Astrocyte (in vitro differentiated cells and primary cell): ENCODE data around the gene DOK5. TPM values are rescaled to one million over a fixed set of nuclear protein-coding genes. Genes with fewer than 3 reads are reported as not detected.

Source experiments
- DNase-seq: peaks from one replicate; pipeline ENCODE4 v3.0.0-alpha.2; 2010; ENCODE audit warnings: low read depth
- FAIRE-seq: peaks from 2 replicates; lab custom pipeline; 2011; peaks lifted over from hg19 to GRCh38; lab: Jason Lieb, UNC
- H2AFZ ChIP-seq: 2 replicates; pipeline ENCODE4 v1.6.0; 2012; ENCODE audit warnings: low read depth, low read length, inconsistent platforms
- H3K27ac ChIP-seq: 2 replicates; pipeline ENCODE4 v1.5.1; 2011; ENCODE audit warnings: low read depth, low read length, inconsistent platforms
- H3K27me3 ChIP-seq: 2 replicates; pipeline ENCODE4 v1.6.0; 2011; ENCODE audit warnings: low read length, inconsistent platforms; ENCODE audit not compliant: insufficient read depth
- H3K36me3 ChIP-seq: 2 replicates; pipeline ENCODE4 v1.5.1; 2011; ENCODE audit warnings: low read length, inconsistent platforms; ENCODE audit not compliant: insufficient read depth
- H3K4me1 ChIP-seq: 2 replicates; pipeline ENCODE4 v1.5.1; 2011; ENCODE audit warnings: low read length, inconsistent platforms; ENCODE audit not compliant: insufficient read depth
- H3K4me2 ChIP-seq: 2 replicates; pipeline ENCODE4 v1.6.0; 2012; ENCODE audit warnings: low read length, inconsistent platforms
- H3K4me3 ChIP-seq: 2 replicates; pipeline ENCODE4 v1.5.1; 2011; ENCODE audit warnings: low read depth, mild to moderate bottlenecking, low read length, inconsistent platforms; ENCODE audit not compliant: insufficient read depth
- H3K79me2 ChIP-seq: 2 replicates; pipeline ENCODE4 v1.6.0; 2012; ENCODE audit warnings: mild to moderate bottlenecking, low read length, inconsistent platforms; ENCODE audit not compliant: insufficient read depth
- H3K9ac ChIP-seq: 2 replicates; pipeline ENCODE4 v1.6.0; 2012; ENCODE audit warnings: mild to moderate bottlenecking, low read length, inconsistent platforms
- H3K9me3 ChIP-seq: 2 replicates; pipeline ENCODE4 v1.5.1; 2012; ENCODE audit warnings: low read depth, mild to moderate bottlenecking, low read length, inconsistent platforms; ENCODE audit not compliant: insufficient read depth
- H4K20me1 ChIP-seq: 2 replicates; pipeline ENCODE4 v1.6.0; 2012; ENCODE audit warnings: low read length, inconsistent platforms; ENCODE audit not compliant: insufficient read depth
- H3K27ac Mint-ChIP-seq: one replicate; pipeline ENCODE4 v1.8.0; 2021; ENCODE audit warnings: mild to moderate bottlenecking, mixed read lengths; ENCODE audit not compliant: unreplicated experiment
- H3K27me3 Mint-ChIP-seq: one replicate; pipeline ENCODE4 v1.8.0; 2021; ENCODE audit warnings: low read depth, mixed read lengths; ENCODE audit not compliant: unreplicated experiment
- H3K36me3 Mint-ChIP-seq: one replicate; pipeline ENCODE4 v1.8.0; 2021; ENCODE audit warnings: low read depth, mixed read lengths; ENCODE audit not compliant: unreplicated experiment
- H3K4me1 Mint-ChIP-seq: one replicate; pipeline ENCODE4 v1.8.0; 2021; ENCODE audit warnings: low read depth, mixed read lengths; ENCODE audit not compliant: unreplicated experiment
- H3K4me3 Mint-ChIP-seq: one replicate; pipeline ENCODE4 v1.8.0; 2021; ENCODE audit warnings: mild to moderate bottlenecking, moderate library complexity, mixed read lengths; ENCODE audit not compliant: unreplicated experiment
- H3K9me3 Mint-ChIP-seq: one replicate; pipeline ENCODE4 v1.8.0; 2021; ENCODE audit warnings: mild to moderate bottlenecking, mixed read lengths; ENCODE audit not compliant: unreplicated experiment
- CTCF ChIP-seq: IDR thresholded peaks from 2 replicates; pipeline ENCODE4 v1.5.1; 2011; ENCODE audit warnings: low read depth, mild to moderate bottlenecking, inconsistent platforms, low read length, moderate library complexity; ENCODE audit not compliant: insufficient read depth
- EZH2 ChIP-seq: IDR thresholded peaks from 2 replicates; pipeline ENCODE4 v1.6.1; 2012; ENCODE audit warnings: mild to moderate bottlenecking, low read length, inconsistent platforms; ENCODE audit not compliant: insufficient read depth
- total RNA-seq: library from RNA; stranded (reverse); gene quantifications from 2 replicates; pipeline ENCODE4 v1.2.1, GENCODE V29; 2021

The DOK5 gene
- total RNA-seq, 1 donor from 2014 or later = 1.2 TPM

DNA sequence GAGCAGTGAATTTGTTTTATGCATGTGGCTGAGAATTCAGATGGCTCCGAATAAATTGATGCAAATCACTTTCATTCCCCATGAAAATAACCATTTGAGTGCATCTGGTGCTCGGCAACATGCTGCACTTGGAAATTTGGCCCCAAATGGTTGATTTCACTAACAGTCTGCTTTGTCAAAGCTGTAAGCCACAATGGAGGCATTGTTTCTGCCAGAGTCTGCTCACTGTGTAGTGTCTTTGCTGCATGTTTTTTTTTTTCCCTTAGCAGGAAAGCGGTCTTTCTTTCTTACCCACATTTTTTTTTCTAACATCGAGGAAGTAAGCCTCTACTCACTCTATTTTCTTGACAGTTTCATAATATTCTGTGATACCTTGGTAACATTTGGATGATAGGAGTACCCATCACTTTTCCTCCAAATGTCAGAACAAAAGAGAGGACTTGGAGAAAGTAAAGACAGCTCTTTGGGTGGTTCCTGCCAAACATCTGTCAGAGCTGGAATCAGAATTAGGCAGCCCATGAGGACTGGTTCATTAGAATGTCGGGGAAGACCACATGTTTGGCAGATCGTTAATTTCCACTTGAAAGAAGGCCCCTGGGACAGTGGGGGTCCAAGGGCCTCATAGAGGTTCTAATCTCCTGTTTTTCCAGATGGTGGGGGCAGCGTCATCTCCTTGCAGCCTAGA lies 149.5 kb downstream of the DOK5 start:
- no peaks in the 10 kb centered on the region for H3K36me3 ChIP-seq
- no peak for FAIRE-seq
- no peak overlapping the region for H3K9ac ChIP-seq
- H4K20me1 ChIP-seq = no peaks in the 10 kb centered on the region
- no peak overlapping the region for H3K27ac Mint-ChIP-seq
- no peak overlapping the region for H3K27ac ChIP-seq
- H3K4me1 ChIP-seq = peaks cover 19% of the 10 kb centered on the region
- H3K79me2 ChIP-seq = no peaks in the 10 kb centered on the region
- H3K9me3 ChIP-seq = no peaks in the 10 kb centered on the region
- H3K4me2 ChIP-seq = peak overlapping the region; percentile 7
- H3K27me3 ChIP-seq = no peaks in the 10 kb centered on the region
- H3K4me3 Mint-ChIP-seq = no peak overlapping the region
- H3K27me3 Mint-ChIP-seq = no peaks in the 10 kb centered on the region
- peaks cover 13% of the 10 kb centered on the region for H3K4me1 Mint-ChIP-seq
- no peak overlapping the region for H2AFZ ChIP-seq
- TF ChIP-seq EZH2 (no peak), CTCF (no peak)
- DNase-seq = peak; percentile 22
- no peaks in the 10 kb centered on the region for H3K36me3 Mint-ChIP-seq
- no peak overlapping the region for H3K4me3 ChIP-seq
- no peaks in the 10 kb centered on the region for H3K9me3 Mint-ChIP-seq

- H3K27ac Mint-ChIP-seq = no peak overlapping the region
- no peaks in the 10 kb centered on the region for H3K9me3 Mint-ChIP-seq
- H3K4me3 Mint-ChIP-seq = no peak overlapping the region
Measured at GRCh38 chr20:54625497-54625896, 150.1 kb downstream of the DOK5 start.

More at GRCh38 chr20:54625497-54625896, 150.1 kb downstream of the DOK5 start:
- Mint-ChIP-seq H3K4me1 (peaks cover 13% of the 10 kb centered on the region), H3K27me3 (no peaks in the 10 kb centered on the region), H3K36me3 (no peaks in the 10 kb centered on the region)
- Histone ChIP-seq H3K4me2 (no peak overlapping the region), H3K9me3 (no peaks in the 10 kb centered on the region), H3K79me2 (no peaks in the 10 kb centered on the region), H3K9ac (no peak overlapping the region), H3K27me3 (no peaks in the 10 kb centered on the region), H3K36me3 (no peaks in the 10 kb centered on the region), H3K4me1 (peaks cover 19% of the 10 kb centered on the region), H4K20me1 (no peaks in the 10 kb centered on the region), H2AFZ (no peak overlapping the region), H3K27ac (no peak overlapping the region), H3K4me3 (no peak overlapping the region)
- no peak for DNase-seq
- no peak for TF ChIP-seq EZH2
- no peak for TF ChIP-seq CTCF
- FAIRE-seq = no peak
